Activated CD8-positive, alpha-beta memory T cell treated with anti-CD3 and anti-CD28 coated beads, Interleukin-2, amount 50 U/mL, for 24 hours (primary cell): Measurements from ENCODE around the gene MYL11.
"Not testable (repeated sequence)": the region's sequence is repeated elsewhere in the genome, so short reads cannot be mapped to it uniquely, and the experiment has no call there.

Experiments
- DNase-seq: peaks from one replicate; pipeline ENCODE4 v3.0.0-alpha.2; 2020; ENCODE audit errors: extremely low read depth

Gene MYL11

GRCh38 chr16:30374538-30374937, at the start of gene MYL11:
Gene MYL11, plus strand, starts transcription at chr16:30374802. Its CDS starts 56 bp downstream, at chr16:30374858.
- no peak for DNase-seq

GRCh38 chr16:30334473-30334989, 40.1 kb upstream of the MYL11 start:
- DNase-seq: peak; percentile 49

GRCh38 chr16:30335028-30335597, 39.5 kb upstream of the MYL11 start:
- DNase-seq: peak; percentile 43

- DNase-seq: no peak
Observed at GRCh38 chr16:30335598-30336474, 38.8 kb upstream of the MYL11 start.

GRCh38 chr16:30337964-30338357, 36.6 kb upstream of the MYL11 start:
- not testable (repeated sequence) for DNase-seq

GRCh38 chr16:30338715-30339114, 35.9 kb upstream of the MYL11 start:
- not testable (repeated sequence) for DNase-seq

- no peak for DNase-seq
Observed at GRCh38 chr16:30340621-30341020, 34.0 kb upstream of the MYL11 start.

- DNase-seq: not testable (repeated sequence)
Observed at GRCh38 chr16:30341971-30342370, 32.6 kb upstream of the MYL11 start.

GRCh38 chr16:30342751-30343490, 31.7 kb upstream of the MYL11 start:
- no peak for DNase-seq

GRCh38 chr16:30343491-30343820, 31.1 kb upstream of the MYL11 start:
- DNase-seq: not testable (repeated sequence)

GRCh38 chr16:30346286-30346685, 28.3 kb upstream of the MYL11 start:
- DNase-seq: no peak

GRCh38 chr16:30348113-30348512, 26.5 kb upstream of the MYL11 start:
- no peak for DNase-seq

- no peak for DNase-seq
Observed at GRCh38 chr16:30348929-30349328, 25.7 kb upstream of the MYL11 start.

GRCh38 chr16:30349675-30350074, 24.9 kb upstream of the MYL11 start:
- no peak for DNase-seq

GRCh38 chr16:30350134-30350871, 24.3 kb upstream of the MYL11 start:
- no peak for DNase-seq

GRCh38 chr16:30351001-30351441, 23.6 kb upstream of the MYL11 start:
- no peak for DNase-seq

- DNase-seq: no peak
Observed at GRCh38 chr16:30351586-30352419, 22.8 kb upstream of the MYL11 start.

GRCh38 chr16:30352488-30353401, 21.9 kb upstream of the MYL11 start:
- no peak for DNase-seq

- no peak for DNase-seq
Observed at GRCh38 chr16:30353438-30354129, 21.0 kb upstream of the MYL11 start.
